GM12878 (cell line): ENCODE measurements around the gene SNN.

Experiments used
- CTCF ChIP-seq, 3 experiments: IDR thresholded peaks in 2 of 3; conservative IDR thresholded peaks in 1 of 3; 2 replicates each; pipeline ENCODE4 v1.5.1; 2011; ENCODE audit warnings: low read depth in 3 of 3, low read length in 3 of 3, mild to moderate bottlenecking in 3 of 3, control low read depth in 2 of 3, moderate library complexity in 2 of 3, inconsistent platforms in 1 of 3, mixed read lengths in 1 of 3; ENCODE audit not compliant: control insufficient read depth in 2 of 3, insufficient read depth in 1 of 3; ENCODE audit errors: extremely low read depth in 1 of 3
- GABPA ChIP-seq: IDR thresholded peaks from 2 replicates; pipeline ENCODE4 v1.6.1; 2014; ENCODE audit warnings: antibody characterized with exemption, low read depth, mild to moderate bottlenecking, inconsistent platforms
- SMC3 ChIP-seq: IDR thresholded peaks from 2 replicates; pipeline ENCODE4 v1.6.1; 2011; ENCODE audit warnings: low read length, improper control_type of control experiment, borderline replicate concordance

- TF ChIP-seq CTCF (IDR thresholded peaks at IDR 0.05 in 2 of 3, conservative IDR thresholded peaks at IDR 0.05 in 1 of 3; ENCODE audit: control insufficient read depth in 2 of 3, extremely low read depth in 1 of 3, insufficient read depth in 1 of 3, low read depth in 3 of 3, low read length in 3 of 3) = no peak
- no peak for TF ChIP-seq SMC3
- TF ChIP-seq GABPA = no peak
Observed at GRCh38 chr16:11692651-11693050, 24.4 kb downstream of the SNN start.
